Activated CD4-positive, alpha-beta memory T cell treated with anti-CD3 and anti-CD28 coated beads, Interleukin-2, amount 10 ng/mL, durations not matched to agents 7 days and 5 days (primary cell): ENCODE data around the gene OXA1L. TPM values are rescaled to one million over a fixed set of nuclear protein-coding genes. Genes with fewer than 3 reads are reported as not detected.
"Not testable (repeated sequence)": the region's sequence is repeated elsewhere in the genome, so short reads cannot be mapped to it uniquely, and the experiment has no call there.

Source experiments
- CTCF ChIA-PET: fragments of 350-600 bp; sonication (Branson Sonifier 250); formaldehyde crosslinking; loops from one replicate; lab custom pipeline; 2021; ENCODE audit warnings: antibody characterized with exemption, inconsistent platforms; lab: Charles Lee
- POLR2A ChIA-PET: fragments of 350-600 bp; sonication (Branson Sonifier 250); formaldehyde crosslinking; loops from one replicate; lab custom pipeline; 2021; ENCODE audit warnings: antibody characterized with exemption; lab: Charles Lee
- DNase-seq: peaks from one replicate; pipeline ENCODE4 v3.0.0-alpha.2; 2020
- H3K27ac Mint-ChIP-seq: one replicate; pipeline ENCODE4 v1.8.0; 2021; ENCODE audit warnings: mild to moderate bottlenecking, mixed read lengths
- H3K27me3 Mint-ChIP-seq: one replicate; pipeline ENCODE4 v1.8.0; 2021; ENCODE audit warnings: mixed read lengths
- H3K36me3 Mint-ChIP-seq: one replicate; pipeline ENCODE4 v1.8.0; 2021; ENCODE audit warnings: low read depth, mixed read lengths
- H3K4me1 Mint-ChIP-seq: one replicate; pipeline ENCODE4 v1.8.0; 2021; ENCODE audit warnings: mixed read lengths
- H3K4me3 Mint-ChIP-seq: one replicate; pipeline ENCODE4 v1.8.0; 2021; ENCODE audit warnings: mild to moderate bottlenecking, mixed read lengths
- H3K9me3 Mint-ChIP-seq: one replicate; pipeline ENCODE4 v1.8.0; 2021; ENCODE audit warnings: mixed read lengths
- total RNA-seq, 2 experiments: library from RNA; stranded (reverse); gene quantifications; one replicate each; pipeline ENCODE4 v1.2.3, GENCODE V29; 2021

The OXA1L gene
- 100 to 1,000 TPM; 118 to 122 TPM for total RNA-seq

DNA sequence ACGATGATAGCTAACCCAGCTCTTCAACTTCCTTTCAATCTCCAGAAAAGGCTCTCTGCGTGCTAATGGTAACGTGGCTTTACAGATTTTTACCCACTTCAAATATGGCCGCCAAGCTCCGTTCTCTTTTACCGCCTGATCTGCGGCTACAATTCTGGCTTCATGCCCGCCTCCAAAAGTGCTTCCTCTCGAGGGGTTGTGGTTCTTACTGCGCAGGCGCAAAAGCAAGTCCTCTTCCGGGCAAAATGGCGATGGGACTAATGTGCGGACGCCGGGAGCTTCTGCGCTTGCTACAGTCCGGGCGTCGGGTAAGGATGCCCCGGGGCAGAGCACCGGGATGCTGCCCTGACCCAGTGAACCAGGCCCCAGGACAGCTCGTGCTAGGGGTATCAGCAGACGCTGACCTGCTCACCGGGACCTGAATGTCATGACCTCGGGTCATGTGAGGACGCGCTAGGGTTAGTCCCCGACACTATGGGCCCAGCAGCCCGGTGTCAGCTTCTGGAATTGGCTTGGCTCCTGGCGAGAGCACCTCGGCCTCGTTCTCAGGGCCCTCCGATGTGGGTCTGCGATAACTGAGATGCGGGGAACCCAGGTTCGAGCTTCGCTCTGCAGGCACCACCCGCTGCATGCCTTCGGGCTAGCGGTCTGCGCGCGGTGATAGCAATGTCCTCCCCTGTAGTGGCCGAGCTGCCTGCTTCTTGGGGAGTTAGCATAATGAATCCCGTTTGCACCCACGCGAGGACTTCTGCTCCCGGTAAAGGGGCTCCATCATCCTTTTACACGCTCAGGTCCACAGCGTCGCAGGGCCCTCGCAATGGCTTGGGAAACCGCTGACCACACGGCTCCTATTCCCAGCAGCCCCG is at the start of gene OXA1L:
Gene OXA1L (plus strand): TSS at position 232 of the 866 bp plus-strand sequence. CDS start 14 bp downstream, at position 246.
- ChIA-PET POLR2A (interaction anchor here (0.6 to 3.3 kb wide), 41 partner anchors 8 to 1366 kb away, joined by 3 to 39 read pairs (median 4); partner anchors contain the start of genes ABHD4, ACIN1, C14orf119 and DAD1), CTCF (interaction anchor here (0.6 to 2.8 kb wide), 23 partner anchors 10 to 864 kb away, joined by 3 to 22 read pairs (median 5); partner anchors contain the start of genes ACIN1, C14orf119, DAD1 and HAUS4)
- DNase-seq = peak; percentile 97
- H3K27ac Mint-ChIP-seq = peak within 1 kb of the TSS; percentile 97
- H3K27me3 Mint-ChIP-seq = no peaks in the 10 kb centered on the region
- peaks cover 35% of the 10 kb centered on the region for H3K4me1 Mint-ChIP-seq
- peaks cover 12% of the 10 kb centered on the region for H3K9me3 Mint-ChIP-seq
- peak within 1 kb of the TSS; percentile 93 for H3K4me3 Mint-ChIP-seq
- H3K36me3 Mint-ChIP-seq = peaks cover 59% of the 10 kb centered on the region

DNA sequence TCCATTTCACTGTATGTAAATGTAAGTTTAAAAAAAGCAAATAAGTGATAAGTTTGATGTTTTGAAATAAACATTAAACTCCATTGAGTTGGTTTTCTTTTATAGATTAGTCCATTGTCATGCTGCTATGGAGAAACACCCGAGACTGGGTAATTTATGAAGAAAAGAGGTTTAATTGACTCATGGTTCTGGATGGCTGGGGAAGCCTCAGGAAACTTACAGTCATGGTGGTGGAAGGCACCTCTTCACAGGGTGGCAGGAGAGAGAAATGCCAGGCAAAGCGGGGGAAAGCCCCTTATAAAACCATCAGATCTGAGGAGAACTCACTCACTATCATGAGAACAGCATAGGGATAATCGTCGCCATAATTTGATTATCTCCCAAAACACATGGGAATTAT is 48.4 kb upstream of the OXA1L start:
- ChIA-PET CTCF (no interaction called here), POLR2A (no interaction called here)
- no peak for DNase-seq
- Mint-ChIP-seq H3K9me3 (no peaks in the 10 kb centered on the region), H3K27me3 (peaks cover 20% of the 10 kb centered on the region), H3K4me3 (no peak overlapping the region), H3K36me3 (no peaks in the 10 kb centered on the region), H3K27ac (no peak overlapping the region), H3K4me1 (peaks cover 13% of the 10 kb centered on the region)

DNA sequence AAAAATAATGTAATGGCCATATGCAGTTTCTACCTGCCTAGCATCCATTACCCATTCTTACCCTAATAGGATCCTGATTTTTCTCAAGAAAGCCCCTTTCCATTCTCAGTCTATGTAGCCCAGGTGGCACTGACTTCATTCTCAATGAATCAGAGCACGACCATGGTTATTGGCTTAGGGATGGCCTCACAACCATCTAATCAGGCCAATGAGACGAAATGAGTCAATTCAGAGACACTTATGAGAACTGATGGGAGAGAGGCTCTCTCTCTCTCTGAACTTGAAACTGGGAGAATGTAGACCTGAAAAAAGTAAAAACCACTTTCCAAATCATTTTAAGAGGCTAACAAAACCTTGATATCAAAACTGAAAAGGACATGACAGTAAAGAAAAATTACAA is 45.3 kb upstream of the OXA1L start:
- Mint-ChIP-seq H3K27me3 (peaks cover 14% of the 10 kb centered on the region), H3K9me3 (no peaks in the 10 kb centered on the region), H3K4me1 (peaks cover 6% of the 10 kb centered on the region), H3K36me3 (no peaks in the 10 kb centered on the region), H3K4me3 (no peak overlapping the region), H3K27ac (no peak overlapping the region)
- no peak for DNase-seq
- ChIA-PET POLR2A (interaction anchor here (1.4 kb wide), 1 partner anchor 45 kb away, joined by 3 read pairs; the partner anchor contains the start of gene OXA1L), CTCF (no interaction called here)

DNA sequence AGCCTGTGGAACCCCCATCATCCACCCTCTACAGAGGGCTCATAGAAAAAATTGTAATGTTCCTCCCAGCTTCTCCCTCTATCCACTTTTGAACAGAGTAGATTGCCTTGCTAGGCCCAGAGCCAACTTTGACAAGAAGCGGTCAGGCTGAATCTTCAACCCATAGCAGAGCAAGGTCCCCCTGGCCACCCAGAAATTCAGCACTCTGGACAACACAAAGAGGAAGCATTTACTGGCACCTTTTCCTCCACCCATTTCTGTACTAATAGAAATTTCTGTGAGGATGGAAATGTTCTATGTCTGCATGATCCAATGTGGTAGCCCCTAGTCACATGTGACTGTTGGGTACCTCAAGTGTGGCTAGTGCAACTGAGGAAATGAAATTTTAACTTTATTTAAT is 42.7 kb upstream of the OXA1L start:
- CTCF ChIA-PET = interaction anchor here (2.3 kb wide), 1 partner anchor 26 kb away, joined by 5 read pairs; no protein-coding TSS in a partner anchor
- Mint-ChIP-seq H3K9me3 (no peaks in the 10 kb centered on the region), H3K4me3 (no peak overlapping the region), H3K27ac (no peak overlapping the region), H3K36me3 (no peaks in the 10 kb centered on the region), H3K27me3 (peaks cover 5% of the 10 kb centered on the region), H3K4me1 (peaks cover 2% of the 10 kb centered on the region)
- POLR2A ChIA-PET = no interaction called here
- no peak for DNase-seq

DNA sequence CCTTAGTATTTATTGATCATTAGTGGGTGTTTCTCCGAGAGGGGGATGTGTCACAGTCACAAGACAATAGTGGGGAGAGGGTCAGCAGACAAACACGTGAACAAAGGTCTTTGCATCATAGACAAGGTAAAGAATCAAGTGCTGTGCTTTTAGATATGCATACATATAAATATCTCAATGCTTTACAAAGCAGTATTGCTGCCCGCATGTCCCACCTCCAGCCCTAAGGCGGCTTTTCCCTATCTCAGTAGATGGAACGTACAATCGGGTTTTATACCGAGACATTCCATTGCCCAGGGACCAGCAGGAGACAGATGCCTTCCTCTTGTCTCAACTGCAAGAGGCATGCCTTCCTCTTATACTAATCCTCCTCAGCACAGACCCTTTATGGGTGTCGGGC is 41.6 kb upstream of the OXA1L start:
- H3K36me3 Mint-ChIP-seq, H3K9me3 Mint-ChIP-seq, H3K4me1 Mint-ChIP-seq, POLR2A ChIA-PET, H3K27me3 Mint-ChIP-seq, H3K4me3 Mint-ChIP-seq, H3K27ac Mint-ChIP-seq, CTCF ChIA-PET, DNase-seq: not testable (repeated sequence)

DNA sequence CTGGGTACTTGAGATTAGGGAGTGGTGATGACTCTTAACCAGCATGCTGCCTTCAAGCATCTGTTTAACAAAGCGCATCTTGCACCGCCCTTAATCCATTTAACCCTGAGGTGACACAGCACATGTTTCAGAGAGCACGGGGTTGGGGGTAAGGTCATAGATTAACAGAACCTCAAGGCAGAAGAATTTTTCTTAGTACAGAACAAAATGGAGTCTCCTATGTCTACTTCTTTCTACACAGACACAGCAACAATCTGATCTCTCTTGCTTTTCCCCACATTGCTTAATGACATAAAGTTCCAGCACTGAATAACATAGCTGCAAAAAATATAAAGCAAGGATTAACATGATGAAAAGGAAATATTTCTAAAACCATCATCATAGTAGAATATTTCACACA is 41.1 kb upstream of the OXA1L start:
- DNase-seq, CTCF ChIA-PET, H3K27ac Mint-ChIP-seq, H3K4me1 Mint-ChIP-seq, H3K36me3 Mint-ChIP-seq, H3K27me3 Mint-ChIP-seq, H3K4me3 Mint-ChIP-seq, POLR2A ChIA-PET, H3K9me3 Mint-ChIP-seq: not testable (repeated sequence)

DNA sequence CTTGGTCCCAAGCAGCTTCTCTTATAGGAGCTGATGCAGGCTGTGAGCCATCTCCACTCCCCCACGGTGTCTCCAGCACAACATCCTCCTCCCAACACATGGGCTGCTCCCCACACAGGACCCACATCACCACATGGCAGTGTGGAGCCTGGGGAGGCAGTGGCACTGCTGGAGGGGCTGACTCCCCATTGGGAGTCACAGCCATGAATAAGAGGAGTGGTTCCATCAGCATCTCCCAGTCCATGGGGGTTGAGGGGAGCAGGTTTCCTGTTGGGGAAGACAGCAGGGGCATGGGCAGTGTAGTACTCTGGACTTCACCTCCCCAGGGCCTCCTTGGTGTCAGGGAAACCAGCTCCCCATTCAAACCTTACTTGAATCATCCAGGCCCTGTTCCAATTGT is 40.5 kb upstream of the OXA1L start:
- ChIA-PET CTCF (no interaction called here), POLR2A (no interaction called here)
- Mint-ChIP-seq H3K4me1 (peaks cover 2% of the 10 kb centered on the region), H3K36me3 (no peaks in the 10 kb centered on the region), H3K4me3 (no peak overlapping the region), H3K9me3 (no peaks in the 10 kb centered on the region), H3K27me3 (peaks cover 3% of the 10 kb centered on the region), H3K27ac (no peak overlapping the region)
- DNase-seq = no peak

DNA sequence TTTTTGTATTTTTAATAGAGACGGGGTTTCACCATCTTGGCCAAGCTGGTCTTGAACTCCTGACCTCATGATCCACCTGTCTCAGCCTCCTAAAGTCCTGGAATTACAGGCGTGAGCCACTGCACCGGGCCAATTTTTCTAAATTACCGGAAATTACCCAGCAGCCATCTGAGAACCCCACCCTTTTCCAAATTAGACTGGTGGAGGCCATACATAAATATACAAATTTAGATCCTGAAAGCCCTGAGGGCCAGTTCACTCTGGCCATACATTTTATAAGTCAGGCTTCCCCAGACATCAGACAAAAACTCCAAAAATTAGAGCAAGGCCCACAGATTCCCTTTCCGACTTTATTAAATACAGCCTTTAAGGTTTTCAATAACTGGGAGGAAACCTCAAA is 34.4 kb upstream of the OXA1L start:
- CTCF ChIA-PET = interaction anchor here (0.5 kb wide), 1 partner anchor 20 kb away, joined by 4 read pairs; no protein-coding TSS in a partner anchor
- POLR2A ChIA-PET = not testable (repeated sequence)

DNA sequence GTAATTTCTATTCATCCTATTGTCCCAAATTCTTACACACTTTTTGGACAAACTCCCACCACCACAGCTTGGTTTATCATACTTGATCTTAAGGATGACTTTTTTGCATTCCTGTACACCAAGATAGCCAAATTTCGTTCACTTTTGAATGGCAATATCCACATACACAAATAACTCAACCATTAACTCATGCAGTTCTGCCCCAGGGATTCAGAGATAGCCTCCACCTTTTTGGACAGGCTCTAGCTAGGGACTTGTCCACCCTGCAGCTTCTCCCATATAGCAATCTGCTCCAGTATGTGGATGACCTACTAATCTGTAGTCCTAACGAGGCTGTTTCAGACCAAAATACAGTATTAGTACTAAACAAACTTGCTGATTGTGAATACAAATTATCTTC is 32.7 kb upstream of the OXA1L start:
- Mint-ChIP-seq H3K27me3 (peaks cover 9% of the 10 kb centered on the region), H3K27ac (no peak overlapping the region), H3K36me3 (no peaks in the 10 kb centered on the region), H3K4me3 (no peak overlapping the region), H3K4me1 (peaks cover 15% of the 10 kb centered on the region), H3K9me3 (no peaks in the 10 kb centered on the region)
- CTCF ChIA-PET = interaction anchor here (0.8 kb wide), 1 partner anchor 15 kb away, joined by 4 read pairs; no protein-coding TSS in a partner anchor
- POLR2A ChIA-PET = no interaction called here
- DNase-seq = no peak

More for the DNA sequence above, 34.4 kb upstream of the OXA1L start:
- DNase-seq, H3K27me3 Mint-ChIP-seq, H3K9me3 Mint-ChIP-seq, H3K4me1 Mint-ChIP-seq, H3K4me3 Mint-ChIP-seq, H3K36me3 Mint-ChIP-seq, H3K27ac Mint-ChIP-seq: not testable (repeated sequence)

DNA sequence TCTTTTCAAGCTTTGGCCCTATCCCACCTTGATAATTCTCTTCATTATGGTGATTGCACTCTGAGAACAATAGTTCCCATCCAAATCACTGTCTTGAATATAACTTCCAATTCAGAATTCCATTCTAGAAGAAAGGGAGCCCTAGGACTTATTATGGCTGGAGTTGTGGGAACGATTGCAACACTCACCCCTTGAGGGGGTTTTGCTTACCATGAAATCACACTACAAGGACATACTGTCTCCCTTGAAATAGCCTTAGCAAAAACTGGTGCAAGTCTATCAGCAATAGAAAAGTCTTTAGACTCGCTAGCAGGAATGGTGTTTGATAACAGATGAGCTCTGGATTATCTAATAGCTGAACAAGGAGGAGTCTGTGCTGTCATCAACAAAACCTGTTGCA is 31.4 kb upstream of the OXA1L start:
- H3K9me3 Mint-ChIP-seq = no peaks in the 10 kb centered on the region
- peaks cover 26% of the 10 kb centered on the region for H3K4me1 Mint-ChIP-seq
- peaks cover 9% of the 10 kb centered on the region for H3K27me3 Mint-ChIP-seq
- no peaks in the 10 kb centered on the region for H3K36me3 Mint-ChIP-seq
- CTCF ChIA-PET = interaction anchor here (1.1 kb wide), 1 partner anchor 165 kb away, joined by 4 read pairs; no protein-coding TSS in a partner anchor
- DNase-seq = no peak
- H3K4me3 Mint-ChIP-seq = no peak overlapping the region
- H3K27ac Mint-ChIP-seq = no peak overlapping the region
- POLR2A ChIA-PET = no interaction called here

DNA sequence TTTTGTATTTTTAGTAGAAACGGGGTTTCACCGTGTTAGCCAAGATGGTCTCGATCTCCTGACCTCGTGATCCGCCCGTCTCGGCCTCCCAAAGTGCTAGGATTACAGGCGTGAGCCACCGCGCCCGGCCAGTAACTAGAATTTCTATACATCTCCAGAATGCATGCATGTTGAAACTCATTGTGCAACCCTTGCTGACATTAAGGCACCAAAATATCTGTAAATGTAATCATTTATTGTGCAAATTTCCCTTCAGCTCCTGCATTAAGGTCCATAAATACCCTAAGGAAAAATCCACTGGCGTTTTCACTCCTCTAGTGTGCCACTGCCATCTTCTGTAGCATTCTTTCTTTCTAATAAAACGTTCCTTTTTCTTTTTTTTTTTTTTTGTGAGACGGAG is 30.1 kb upstream of the OXA1L start:
- H3K36me3 Mint-ChIP-seq, DNase-seq, POLR2A ChIA-PET, H3K4me3 Mint-ChIP-seq, H3K9me3 Mint-ChIP-seq, H3K27me3 Mint-ChIP-seq: not testable (repeated sequence)
- peaks cover 27% of the 10 kb centered on the region for H3K4me1 Mint-ChIP-seq
- H3K27ac Mint-ChIP-seq = peak overlapping the region; percentile 72
- CTCF ChIA-PET = interaction anchor here (0.7 kb wide), 2 partner anchors 12 to 30 kb away, joined by 3 to 5 read pairs; no protein-coding TSS in a partner anchor

DNA sequence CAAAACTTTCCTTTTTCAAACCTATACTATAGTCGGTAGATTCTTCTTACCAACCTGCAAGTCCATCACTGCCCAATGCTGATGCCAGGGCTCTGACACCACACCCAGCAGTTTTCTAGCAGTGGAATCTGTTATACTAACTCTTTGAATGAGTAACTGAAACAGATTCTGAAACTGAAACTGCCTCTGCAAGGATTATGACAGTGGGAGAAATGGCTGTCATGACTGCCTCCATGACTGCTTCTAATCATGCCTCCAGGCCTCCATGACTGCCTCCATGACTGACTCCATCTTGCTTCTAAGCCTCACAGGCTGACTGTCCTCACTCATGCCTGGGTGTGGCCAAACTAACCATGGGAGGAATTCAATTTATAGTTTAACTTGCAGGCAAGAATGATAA is 29.4 kb upstream of the OXA1L start:
- peak; percentile 61 for DNase-seq
- H3K9me3 Mint-ChIP-seq = no peaks in the 10 kb centered on the region

DNA sequence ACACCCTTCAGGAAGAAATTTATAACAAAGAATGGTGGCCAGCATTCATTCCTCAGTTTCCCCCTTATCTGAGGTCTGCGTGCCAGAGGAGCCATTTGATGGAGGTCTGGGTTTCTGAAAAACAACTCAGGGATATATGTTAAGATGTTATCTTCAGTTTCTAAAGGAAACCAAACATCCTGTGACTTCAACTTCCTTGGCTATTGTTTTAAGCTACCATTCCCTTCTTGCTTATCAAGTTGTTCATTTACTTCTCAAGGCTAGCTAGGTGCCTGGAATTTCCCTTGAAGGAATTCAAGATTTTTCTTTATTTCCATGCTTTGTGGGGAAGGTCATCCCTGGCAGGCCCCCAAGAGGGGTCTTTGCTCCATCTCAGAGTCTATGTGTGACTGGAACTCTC is 27.1 kb upstream of the OXA1L start:
- H3K27ac Mint-ChIP-seq = no peak overlapping the region
- DNase-seq = no peak
- H3K4me1 Mint-ChIP-seq = peaks cover 28% of the 10 kb centered on the region
- POLR2A ChIA-PET = interaction anchor here (1.5 kb wide), 1 partner anchor 27 kb away, joined by 5 read pairs; the partner anchor contains the start of gene OXA1L
- peaks cover 18% of the 10 kb centered on the region for H3K27me3 Mint-ChIP-seq
- no peaks in the 10 kb centered on the region for H3K9me3 Mint-ChIP-seq
- H3K36me3 Mint-ChIP-seq = no peaks in the 10 kb centered on the region
- CTCF ChIA-PET = interaction anchor here (0.6 kb wide), 1 partner anchor 182 kb away, joined by 3 read pairs; no protein-coding TSS in a partner anchor
- no peak overlapping the region for H3K4me3 Mint-ChIP-seq

More for the DNA sequence above, 29.4 kb upstream of the OXA1L start:
- Mint-ChIP-seq H3K36me3 (no peaks in the 10 kb centered on the region), H3K27ac (peak overlapping the region; percentile 72), H3K27me3 (peaks cover 6% of the 10 kb centered on the region), H3K4me1 (peaks cover 27% of the 10 kb centered on the region), H3K4me3 (no peak overlapping the region)
- POLR2A ChIA-PET = no interaction called here
- CTCF ChIA-PET = no interaction called here
